Adrenal gland (tissue), 5 donors: Measurements from ENCODE around the gene RCC2.

ENCODE experiments used
- CTCF ChIP-seq, 6 experiments: fragments of 450-650 bp in 4 of 6; fragments of 200-600 bp in 2 of 6; sonication (generic) in 1 of 6; IDR thresholded peaks; 1 replicate in 5 of 6; 2 replicates in 1 of 6; pipeline versions ENCODE4 v1.5.1 to v1.8.0; 2016 to 2021; ENCODE audit warnings: antibody characterized with exemption in 6 of 6, mild to moderate bottlenecking in 2 of 6, moderate library complexity in 1 of 6
- POLR2A ChIP-seq, 2 donors: fragments of 450-650 bp; IDR thresholded peaks; one replicate each; pipeline ENCODE4 v1.6.1; 2017; ENCODE audit warnings: antibody characterized with exemption in 2 of 2, mild to moderate bottlenecking in 2 of 2, moderate library complexity in 1 of 2
- donor health status: DM: no; HTN: no; CAD: no.

- TF ChIP-seq POLR2A (IDR thresholded peaks at IDR 0.05) (no peak), CTCF (IDR thresholded peaks at IDR 0.05) (no peak)
Observed at GRCh38 chr1:17369466-17369865, 70.0 kb downstream of the RCC2 start.
